WTC11 (cell line): Measurements from ENCODE around the gene PARL. TPM values are rescaled to one million over a fixed set of nuclear protein-coding genes. Genes with fewer than 3 reads are reported as not detected.

Experiments
- ATAC-seq: fragments of 200-7000 bp; cut with Tn5 transposase; 2 replicates; pipeline ENCODE4 v1.10.0; 2021; ENCODE audit warnings: mild to moderate bottlenecking, moderate library complexity
- CTCF ChIA-PET: fragments of 300-600 bp; sonication (Branson Sonifier 250); formaldehyde crosslinking; loops from one replicate; lab custom pipeline; 2021; ENCODE audit warnings: antibody characterized with exemption; lab: Charles Lee
- POLR2A ChIA-PET: fragments of 350-600 bp; sonication (Branson Sonifier 250); formaldehyde crosslinking; loops from one replicate; lab custom pipeline; 2021; ENCODE audit warnings: antibody characterized with exemption; lab: Charles Lee
- DNase-seq: peaks from one replicate; pipeline ENCODE4 v3.0.0; 2021; ENCODE audit warnings: low spot score
- H3K27ac Mint-ChIP-seq: 2 replicates; pipeline ENCODE4 v1.8.0; 2021; ENCODE audit warnings: mixed read lengths
- H3K27me3 Mint-ChIP-seq: 2 replicates; pipeline ENCODE4 v1.8.0; 2021; ENCODE audit warnings: low read depth, mild to moderate bottlenecking, moderate library complexity, mixed read lengths
- H3K36me3 Mint-ChIP-seq: 2 replicates; pipeline ENCODE4 v1.8.0; 2021; ENCODE audit warnings: mixed read lengths
- H3K4me1 Mint-ChIP-seq: 2 replicates; pipeline ENCODE4 v1.8.0; 2022; ENCODE audit warnings: mixed read lengths
- H3K4me3 Mint-ChIP-seq: 2 replicates; pipeline ENCODE4 v1.8.0; 2021; ENCODE audit warnings: mild to moderate bottlenecking, moderate library complexity, mixed read lengths
- H3K9me3 Mint-ChIP-seq: 2 replicates; pipeline ENCODE4 v1.8.0; 2021; ENCODE audit warnings: mixed read lengths
- ARID4B ChIP-seq: sonication (generic); formaldehyde crosslinking; IDR thresholded peaks from 2 replicates; pipeline ENCODE4 v1.8.0; 2023; ENCODE audit warnings: missing genetic modification reagents, mild to moderate bottlenecking, borderline replicate concordance
- ESRRA ChIP-seq: sonication (generic); formaldehyde crosslinking; IDR thresholded peaks from 2 replicates; pipeline ENCODE4 v1.8.1; 2022; ENCODE audit warnings: mild to moderate bottlenecking, missing genetic modification reagents, borderline replicate concordance
- FOXK1 ChIP-seq: sonication (generic); formaldehyde crosslinking; IDR thresholded peaks from 2 replicates; pipeline ENCODE4 v1.8.0; 2022; ENCODE audit warnings: mild to moderate bottlenecking, moderate library complexity, missing genetic modification reagents
- GABPB1 ChIP-seq: sonication (generic); formaldehyde crosslinking; IDR thresholded peaks from 2 replicates; pipeline ENCODE4 v1.8.1; 2023; ENCODE audit warnings: mild to moderate bottlenecking, missing genetic modification reagents
- GTF2I ChIP-seq: fragments of 250-450 bp; sonication (Bioruptor Pico); conservative IDR thresholded peaks from 2 replicates; pipeline ENCODE4 v1.4.0; 2021; ENCODE audit warnings: mild to moderate bottlenecking
- JAZF1 ChIP-seq: fragments of 250-450 bp; sonication (Bioruptor Pico); IDR thresholded peaks from 2 replicates; pipeline ENCODE4 v1.9.0; 2021; ENCODE audit warnings: moderate library complexity, mild to moderate bottlenecking, inconsistent platforms
- MXD4 ChIP-seq: fragments of 250-450 bp; sonication (Bioruptor Pico); IDR thresholded peaks from 2 replicates; pipeline ENCODE4 v1.8.0; 2021; ENCODE audit warnings: mild to moderate bottlenecking, moderate library complexity, borderline replicate concordance
- SP1 ChIP-seq: sonication (generic); formaldehyde crosslinking; conservative IDR thresholded peaks from 2 replicates; pipeline ENCODE4 v1.8.1; 2022; ENCODE audit warnings: missing genetic modification reagents
- TEAD1 ChIP-seq: sonication (generic); formaldehyde crosslinking; IDR thresholded peaks from 2 replicates; pipeline ENCODE4 v1.8.0; 2022; ENCODE audit warnings: mild to moderate bottlenecking, missing genetic modification reagents
- TP53 ChIP-seq: sonication (generic); formaldehyde crosslinking; IDR thresholded peaks from 2 replicates; pipeline ENCODE4 v1.8.1; 2023; ENCODE audit warnings: mild to moderate bottlenecking, missing genetic modification reagents
- ZBTB21 ChIP-seq: sonication (generic); formaldehyde crosslinking; IDR thresholded peaks from 2 replicates; pipeline ENCODE4 v1.8.1; 2023; ENCODE audit warnings: mild to moderate bottlenecking, missing genetic modification reagents, borderline replicate concordance
- ZBTB43 ChIP-seq: sonication (generic); formaldehyde crosslinking; IDR thresholded peaks from 2 replicates; pipeline ENCODE4 v1.8.1; 2023; ENCODE audit warnings: mild to moderate bottlenecking, missing genetic modification reagents
- ZNF121 ChIP-seq: sonication (generic); formaldehyde crosslinking; IDR thresholded peaks from 2 replicates; pipeline ENCODE4 v1.8.0; 2023; ENCODE audit warnings: missing genetic modification reagents
- ZNF219 ChIP-seq: sonication (generic); formaldehyde crosslinking; IDR thresholded peaks from 2 replicates; pipeline ENCODE4 v1.8.0; 2023; ENCODE audit warnings: missing genetic modification reagents, mild to moderate bottlenecking, borderline replicate concordance
- ZNF317 ChIP-seq: sonication (generic); formaldehyde crosslinking; IDR thresholded peaks from 2 replicates; pipeline ENCODE4 v1.8.1; 2023; ENCODE audit warnings: low read depth, mild to moderate bottlenecking, moderate library complexity, missing genetic modification reagents, borderline replicate concordance
- ZNF512 ChIP-seq: sonication (generic); formaldehyde crosslinking; IDR thresholded peaks from 2 replicates; pipeline ENCODE4 v1.8.1; 2022; ENCODE audit warnings: missing genetic modification reagents, borderline replicate concordance
- ZNF671 ChIP-seq: fragments of 250-450 bp; sonication (Bioruptor Pico); IDR thresholded peaks from 2 replicates; pipeline ENCODE4 v1.8.0; 2021; ENCODE audit warnings: mild to moderate bottlenecking
- total RNA-seq: library from RNA; stranded (reverse); gene quantifications from 3 replicates; pipeline ENCODE4 v1.2.3, GENCODE V29; 2021
- TF ChIP-seq, protein P1 (sequence below): sonication (generic); formaldehyde crosslinking; IDR thresholded peaks from 2 replicates; pipeline ENCODE4 v1.8.0; 2022; ENCODE audit warnings: mild to moderate bottlenecking, missing genetic modification reagents
- TF ChIP-seq, protein P2 (sequence below): fragments of 250-450 bp; sonication (Bioruptor Pico); IDR thresholded peaks from 2 replicates; pipeline ENCODE4 v1.9.0; 2021; ENCODE audit warnings: mild to moderate bottlenecking

PARL gene
- total RNA-seq, 1 experiment from 2014 or later, result 93.5 TPM

DNA sequence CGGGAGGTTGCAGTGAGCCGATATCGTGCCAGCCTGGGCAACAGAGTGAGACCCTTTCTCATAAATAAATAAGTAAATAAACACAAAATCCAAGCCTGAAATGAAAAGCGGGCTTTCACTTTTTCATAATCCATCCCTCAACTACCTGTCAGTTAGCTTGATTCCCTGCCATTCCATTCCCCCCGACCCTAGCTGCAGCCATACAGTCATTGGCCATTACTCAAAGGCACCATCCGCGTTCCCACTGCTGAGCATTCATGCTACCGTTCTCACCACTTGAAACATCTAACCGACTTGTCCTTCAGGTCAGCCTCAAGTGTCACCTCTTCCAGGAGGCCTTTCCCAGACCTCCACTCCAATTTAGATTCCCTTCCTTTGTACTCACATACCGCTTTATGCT, 1.1 kb upstream of the PARL start:
- Mint-ChIP-seq H3K36me3 (no peaks in the 10 kb centered on the region), H3K4me1 (peaks cover 19% of the 10 kb centered on the region), H3K4me3 (peak overlapping the region; percentile 16), H3K9me3 (no peaks in the 10 kb centered on the region), H3K27ac (no peak overlapping the region), H3K27me3 (peaks cover 3% of the 10 kb centered on the region)
- TF ChIP-seq GABPB1 (CRISPR knock-in tag) (no peak), FOXK1 (no peak), SP1 (CRISPR knock-in tag) (no peak), TP53 (CRISPR knock-in tag) (no peak), ZNF219 (CRISPR knock-in tag) (no peak)
- no peak for DNase-seq
- ATAC-seq, result no peak
- ChIA-PET POLR2A (no interaction called here), CTCF (interaction anchor here (2.1 kb wide), 1 partner anchor 13 kb away, joined by 10 read pairs; no protein-coding TSS in a partner anchor)

- peak overlapping the region; percentile 57 for H3K27ac Mint-ChIP-seq
- no peak for DNase-seq
- no peaks in the 10 kb centered on the region for H3K9me3 Mint-ChIP-seq
- peak overlapping the region; percentile 95 for H3K4me3 Mint-ChIP-seq
- H3K27me3 Mint-ChIP-seq, result no peaks in the 10 kb centered on the region; the same call in 1 of the 2 replicates
- H3K4me1 Mint-ChIP-seq, result peaks cover 21% of the 10 kb centered on the region
- no peaks in the 10 kb centered on the region for H3K36me3 Mint-ChIP-seq
- ATAC-seq, result no peak
- ChIA-PET POLR2A (no interaction called here), CTCF (interaction anchor here (0.6 to 2.1 kb wide), 22 partner anchors 8 to 404 kb away, joined by 3 to 23 read pairs (median 5); partner anchors contain the start of genes ABCC5, EEF1AKMT4, EIF2B5 and MAP6D1)
- no peak for TF ChIP-seq ZNF671
- no peak for TF ChIP-seq ZBTB21 (CRISPR knock-in tag)
- TF ChIP-seq TEAD1 (CRISPR knock-in tag), result no peak
- TF ChIP-seq MXD4 (CRISPR knock-in tag), result no peak
- TF ChIP-seq ZBTB43 (CRISPR knock-in tag), result no peak
- TF ChIP-seq GTF2I (CRISPR knock-in tag), result no peak
- TF ChIP-seq, all 79 proteins: peak for 0
Measured at GRCh38 chr3:183884097-183884426, 618 bp downstream of the PARL start.

- Mint-ChIP-seq H3K36me3 (no peaks in the 10 kb centered on the region), H3K4me3 (peak overlapping the region; percentile 95), H3K27ac (peak overlapping the region; percentile 57), H3K27me3 (no peaks in the 10 kb centered on the region; the same call in 1 of the 2 replicates), H3K9me3 (no peaks in the 10 kb centered on the region), H3K4me1 (peaks cover 27% of the 10 kb centered on the region)
- no peak for DNase-seq
- CTCF ChIA-PET, result interaction anchor here (1.1 to 1.8 kb wide), 6 partner anchors 10 to 404 kb away, joined by 3 to 19 read pairs (median 6); no protein-coding TSS in a partner anchor
- ATAC-seq, result no peak
- POLR2A ChIA-PET, result no interaction called here
- TF ChIP-seq, protein P1, sequence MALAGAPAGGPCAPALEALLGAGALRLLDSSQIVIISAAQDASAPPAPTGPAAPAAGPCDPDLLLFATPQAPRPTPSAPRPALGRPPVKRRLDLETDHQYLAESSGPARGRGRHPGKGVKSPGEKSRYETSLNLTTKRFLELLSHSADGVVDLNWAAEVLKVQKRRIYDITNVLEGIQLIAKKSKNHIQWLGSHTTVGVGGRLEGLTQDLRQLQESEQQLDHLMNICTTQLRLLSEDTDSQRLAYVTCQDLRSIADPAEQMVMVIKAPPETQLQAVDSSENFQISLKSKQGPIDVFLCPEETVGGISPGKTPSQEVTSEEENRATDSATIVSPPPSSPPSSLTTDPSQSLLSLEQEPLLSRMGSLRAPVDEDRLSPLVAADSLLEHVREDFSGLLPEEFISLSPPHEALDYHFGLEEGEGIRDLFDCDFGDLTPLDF (CRISPR knock-in tag), result no peak
- TF ChIP-seq ZNF512 (CRISPR knock-in tag) (no peak), ESRRA (CRISPR knock-in tag) (no peak), ZNF121 (CRISPR knock-in tag) (no peak), ZNF317 (CRISPR knock-in tag) (no peak), ZNF671 (no peak), ARID4B (CRISPR knock-in tag) (no peak), JAZF1 (CRISPR knock-in tag) (no peak)
- TF ChIP-seq, protein P2, sequence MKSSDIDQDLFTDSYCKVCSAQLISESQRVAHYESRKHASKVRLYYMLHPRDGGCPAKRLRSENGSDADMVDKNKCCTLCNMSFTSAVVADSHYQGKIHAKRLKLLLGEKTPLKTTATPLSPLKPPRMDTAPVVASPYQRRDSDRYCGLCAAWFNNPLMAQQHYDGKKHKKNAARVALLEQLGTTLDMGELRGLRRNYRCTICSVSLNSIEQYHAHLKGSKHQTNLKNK, result no peak
Measured at GRCh38 chr3:183883291-183884096, 1.2 kb downstream of the PARL start.
